Activated CD4-positive, alpha-beta T cell treated with anti-CD3 and anti-CD28 coated beads, Interleukin-2, amount 10 ng/mL, durations not matched to agents 7 days and 5 days (primary cell): ENCODE data around the gene LENG9. TPM values are rescaled to one million over a fixed set of nuclear protein-coding genes. Genes with fewer than 3 reads are reported as not detected.
"Not testable (repeated sequence)": the region's sequence is repeated elsewhere in the genome, so short reads cannot be mapped to it uniquely, and the experiment has no call there.

Experiments used
- CTCF ChIA-PET: fragments of 350-600 bp; sonication (Branson Sonifier 250); formaldehyde crosslinking; loops from one replicate; lab custom pipeline; 2021; ENCODE audit warnings: antibody characterized with exemption; lab: Charles Lee
- POLR2A ChIA-PET: fragments of 350-600 bp; sonication (Branson Sonifier 250); formaldehyde crosslinking; loops from one replicate; lab custom pipeline; 2021; ENCODE audit warnings: antibody characterized with exemption; lab: Charles Lee
- DNase-seq: peaks from one replicate; pipeline ENCODE4 v3.0.0-alpha.2; 2020
- H3K27ac Mint-ChIP-seq: one replicate; pipeline ENCODE4 v1.8.0; 2021; ENCODE audit warnings: mild to moderate bottlenecking, moderate library complexity, mixed read lengths
- H3K27me3 Mint-ChIP-seq: one replicate; pipeline ENCODE4 v1.8.0; 2021; ENCODE audit warnings: mixed read lengths
- H3K36me3 Mint-ChIP-seq: one replicate; pipeline ENCODE4 v1.8.0; 2021; ENCODE audit warnings: low read depth, mixed read lengths
- H3K4me1 Mint-ChIP-seq: one replicate; pipeline ENCODE4 v1.8.0; 2021; ENCODE audit warnings: mixed read lengths
- H3K4me3 Mint-ChIP-seq: one replicate; pipeline ENCODE4 v1.8.0; 2021; ENCODE audit warnings: mild to moderate bottlenecking, moderate library complexity, mixed read lengths
- H3K9me3 Mint-ChIP-seq: one replicate; pipeline ENCODE4 v1.8.0; 2021; ENCODE audit warnings: mixed read lengths
- total RNA-seq, 2 experiments: library from RNA; stranded (reverse); gene quantifications; one replicate each; pipeline ENCODE4 v1.2.3, GENCODE V29; 2021

Gene LENG9
- total RNA-seq, 2 experiments from 2014 or later = 3.8 to 5.4 TPM

DNA sequence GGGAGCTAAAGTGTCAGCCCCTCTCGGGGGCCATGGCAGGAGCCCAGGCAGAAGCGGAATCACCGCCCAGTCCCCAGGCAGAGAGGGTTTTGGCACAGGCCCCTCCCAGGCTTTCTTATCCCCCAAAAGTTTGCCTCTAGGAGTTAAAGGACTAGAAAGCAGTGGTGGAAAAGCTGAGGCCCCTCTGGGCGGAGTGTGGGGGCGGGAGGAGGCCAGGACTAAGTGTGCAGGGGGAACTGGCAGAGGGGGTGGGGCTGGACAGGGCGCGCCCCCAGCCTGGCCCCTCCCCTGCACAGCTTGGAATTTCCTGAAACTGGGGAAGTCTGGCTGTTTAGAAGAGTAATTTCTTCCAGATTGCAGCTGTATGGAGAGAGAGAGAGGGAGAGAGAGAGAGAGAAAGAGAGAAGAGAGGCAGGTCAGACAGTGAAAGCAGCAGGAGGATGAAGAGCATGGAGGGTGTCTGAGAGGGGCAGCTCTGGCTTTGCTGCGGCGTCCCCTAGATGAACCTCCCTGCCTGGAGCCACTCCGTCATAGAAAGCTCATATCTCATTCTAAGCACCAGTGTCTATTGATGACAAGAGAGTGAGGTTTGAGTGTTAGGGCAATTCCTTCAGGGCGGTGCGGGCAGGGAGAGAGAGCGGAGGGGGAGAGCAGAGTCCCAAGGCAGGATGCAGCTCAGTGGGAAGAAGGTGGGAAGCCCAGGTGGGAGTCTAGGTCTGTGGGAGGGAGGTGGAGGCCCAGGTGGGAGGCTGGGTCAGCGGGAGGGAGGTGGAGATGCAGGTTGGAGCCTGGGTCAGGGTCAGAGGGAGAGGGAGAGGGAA lies 9.7 kb upstream of the LENG9 start, which contains the start of gene CDC42EP5:
Gene CDC42EP5 (minus strand): TSS at position 226 of the 821 bp plus-strand sequence. CDS start 7,749 bp downstream, outside the sequence.
- H3K27ac Mint-ChIP-seq = peak within 1 kb of the TSS; percentile 55
- H3K36me3 Mint-ChIP-seq = no peaks in the 10 kb centered on the region
- POLR2A ChIA-PET = no interaction called here
- CTCF ChIA-PET = no interaction called here
- H3K9me3 Mint-ChIP-seq = no peaks in the 10 kb centered on the region
- H3K4me3 Mint-ChIP-seq = no peak within 1 kb of the TSS
- DNase-seq = no peak
- H3K27me3 Mint-ChIP-seq = peaks cover 45% of the 10 kb centered on the region
- peaks cover 4% of the 10 kb centered on the region for H3K4me1 Mint-ChIP-seq

DNA sequence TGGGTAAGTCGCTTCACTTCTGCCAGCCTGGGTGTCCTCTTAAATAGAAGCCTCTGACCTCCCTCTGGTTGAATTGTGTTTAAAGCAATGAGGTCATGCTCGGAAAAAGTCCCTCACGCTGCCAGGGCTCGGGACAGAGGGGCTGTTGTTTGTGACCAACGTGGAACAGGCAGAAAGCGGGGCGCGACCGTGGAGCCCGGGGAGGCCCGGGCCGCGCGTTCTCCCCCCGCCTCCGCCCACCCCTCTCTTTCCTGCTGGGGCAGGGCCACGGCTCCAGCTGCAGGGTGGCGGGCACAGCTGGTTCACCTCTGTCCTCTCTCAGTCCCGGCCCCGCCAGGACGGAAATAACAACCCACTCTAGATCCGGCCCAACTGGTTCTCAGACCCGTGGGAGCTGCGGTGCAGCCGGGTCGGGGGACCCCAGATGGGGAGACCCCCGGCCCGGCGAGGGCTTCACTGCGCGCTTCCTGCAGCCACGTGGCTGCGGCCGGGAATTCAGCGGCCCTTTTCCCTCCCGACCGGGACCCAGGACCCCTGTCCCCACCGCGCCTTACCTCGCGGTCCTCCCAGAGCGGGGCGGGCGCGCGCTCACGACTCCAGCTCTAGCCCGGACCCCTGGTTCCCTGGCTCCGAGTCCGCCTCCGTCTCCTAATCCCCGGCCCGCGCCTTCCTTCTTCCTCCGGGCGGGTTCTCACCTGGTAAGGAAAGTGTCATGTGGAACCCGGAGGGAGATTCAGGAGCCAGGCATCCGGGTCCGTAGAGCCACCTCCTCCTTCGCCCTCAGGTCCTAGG lies 7.6 kb upstream of the LENG9 start:
- Mint-ChIP-seq H3K36me3 (no peaks in the 10 kb centered on the region), H3K27ac (no peak overlapping the region), H3K4me1 (peaks cover 4% of the 10 kb centered on the region), H3K9me3 (no peaks in the 10 kb centered on the region), H3K4me3 (no peak overlapping the region), H3K27me3 (peaks cover 41% of the 10 kb centered on the region)
- POLR2A ChIA-PET = no interaction called here
- CTCF ChIA-PET = no interaction called here
- no peak for DNase-seq

DNA sequence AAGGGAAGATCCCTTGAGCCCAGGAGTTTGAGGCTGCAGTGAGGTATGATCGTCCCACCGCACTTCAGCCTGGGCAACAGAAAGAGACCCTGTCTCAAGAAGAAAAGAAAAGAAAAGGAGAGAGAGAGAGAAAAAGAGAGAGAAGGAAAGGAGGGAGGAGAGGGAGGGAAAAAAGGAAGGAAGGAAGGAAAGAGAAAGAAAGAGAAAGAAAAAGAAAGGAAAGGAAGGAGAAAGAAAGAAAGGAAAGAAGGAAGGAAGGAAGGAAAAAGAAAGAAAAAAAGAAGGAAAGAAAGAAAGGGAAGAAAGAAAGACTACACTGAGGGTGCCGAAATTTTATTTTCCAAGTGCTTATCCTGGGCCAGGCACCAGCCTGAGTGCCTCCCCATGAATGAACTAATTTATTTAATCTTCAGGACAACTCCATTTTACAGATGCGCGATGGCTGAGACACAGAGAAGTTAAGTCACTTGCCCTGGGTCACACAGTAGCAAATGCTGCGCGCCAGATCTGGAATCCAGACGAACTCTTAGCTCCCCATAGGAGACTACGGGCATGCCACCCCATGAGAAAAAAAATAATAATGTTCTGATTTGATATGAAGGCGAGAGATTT lies 6.8 kb upstream of the LENG9 start:
- Mint-ChIP-seq H3K4me1 (peaks cover 9% of the 10 kb centered on the region), H3K27ac (no peak overlapping the region), H3K9me3 (no peaks in the 10 kb centered on the region), H3K4me3 (no peak overlapping the region), H3K27me3 (peaks cover 47% of the 10 kb centered on the region), H3K36me3 (no peaks in the 10 kb centered on the region)
- ChIA-PET CTCF (interaction anchor here (0.6 to 1.2 kb wide), 2 partner anchors 14 to 79 kb away, joined by 3 to 4 read pairs; no protein-coding TSS in a partner anchor), POLR2A (no interaction called here)
- DNase-seq = no peak

DNA sequence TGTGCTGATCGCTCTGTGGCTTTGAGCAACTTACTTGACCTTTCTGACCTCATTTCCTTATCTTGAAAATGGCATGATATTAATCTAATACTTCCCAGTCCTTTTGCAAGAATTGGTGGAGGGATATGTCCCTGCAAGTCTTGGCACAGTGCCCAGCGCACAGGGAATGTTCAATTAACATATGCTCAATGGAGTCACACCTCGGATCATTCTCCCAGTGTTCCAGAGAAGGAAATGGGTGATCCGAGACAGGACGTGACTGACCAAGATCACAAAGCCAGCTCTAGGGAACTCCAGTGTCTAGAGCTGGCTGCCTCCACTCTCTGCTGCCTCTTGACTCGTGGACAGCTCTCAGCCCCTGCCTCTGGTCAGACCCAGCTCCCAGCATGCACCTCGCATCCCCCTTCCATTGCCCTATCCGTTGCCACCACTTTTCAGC lies 5.9 kb upstream of the LENG9 start:
- Mint-ChIP-seq H3K36me3 (no peaks in the 10 kb centered on the region), H3K27me3 (peaks cover 46% of the 10 kb centered on the region), H3K4me1 (peaks cover 12% of the 10 kb centered on the region), H3K27ac (no peak overlapping the region), H3K4me3 (no peak overlapping the region), H3K9me3 (no peaks in the 10 kb centered on the region)
- DNase-seq = no peak
- ChIA-PET POLR2A (interaction anchor here (0.6 kb wide), 1 partner anchor 208 kb away, joined by 4 read pairs; no protein-coding TSS in a partner anchor), CTCF (interaction anchor here (0.6 to 1.2 kb wide), 2 partner anchors 13 to 78 kb away, joined by 3 to 4 read pairs; no protein-coding TSS in a partner anchor)

DNA sequence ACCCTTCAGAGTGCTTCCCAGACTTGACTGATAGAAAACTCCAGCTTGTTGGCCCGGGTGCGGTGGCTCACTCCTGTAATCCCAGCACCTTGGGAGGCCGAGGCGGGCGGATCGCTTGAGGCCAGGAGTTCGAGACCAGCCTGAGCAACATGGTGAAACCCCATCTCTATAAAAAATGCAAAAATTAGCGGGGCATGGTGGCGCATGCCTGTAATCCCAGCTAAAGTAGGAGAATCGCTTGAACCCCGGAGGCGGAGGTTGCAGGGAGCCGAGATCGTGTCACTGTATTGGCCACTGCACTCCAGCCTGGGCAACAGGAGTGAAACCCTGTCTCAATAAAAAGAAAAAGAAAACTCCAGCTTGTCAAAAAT lies 2.5 kb upstream of the LENG9 start:
- DNase-seq, POLR2A ChIA-PET, H3K27ac Mint-ChIP-seq, H3K9me3 Mint-ChIP-seq, H3K36me3 Mint-ChIP-seq, H3K4me3 Mint-ChIP-seq, CTCF ChIA-PET: not testable (repeated sequence)
- peaks cover 29% of the 10 kb centered on the region for H3K4me1 Mint-ChIP-seq
- peaks cover 38% of the 10 kb centered on the region for H3K27me3 Mint-ChIP-seq

DNA sequence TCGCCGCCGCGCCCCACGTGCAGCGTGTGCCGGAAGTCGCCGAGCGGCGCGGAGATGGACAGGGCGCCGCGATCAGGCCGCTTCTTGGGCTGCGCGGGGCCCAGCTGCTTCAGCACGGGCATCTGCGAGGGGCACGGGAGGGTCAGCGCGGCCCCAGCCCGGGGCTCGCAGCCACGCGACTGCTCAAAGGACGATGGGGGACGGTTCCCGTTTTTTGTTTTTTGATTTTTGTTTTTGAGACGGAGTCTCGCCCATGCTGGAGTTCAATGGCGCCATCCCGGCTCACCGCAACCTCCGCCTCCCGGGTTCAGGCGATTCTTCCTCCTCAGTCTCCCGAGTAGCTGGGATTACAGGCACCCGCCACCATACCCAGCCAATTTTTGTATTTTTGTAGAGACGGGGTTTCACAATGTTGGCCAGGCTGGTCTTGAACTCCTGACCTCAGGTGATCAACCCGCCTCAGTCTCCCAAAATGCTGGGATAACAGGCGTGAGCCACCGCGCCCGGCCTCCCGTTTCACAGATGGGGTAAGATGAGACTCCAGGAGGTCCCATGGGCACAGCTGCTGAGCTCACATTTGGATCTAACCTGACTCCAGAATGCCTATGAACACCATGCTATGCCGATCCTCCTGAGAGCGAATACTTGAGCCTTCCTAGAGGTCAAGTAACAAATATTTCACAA lies 2.0 kb upstream of the LENG9 start:
- peaks cover 7% of the 10 kb centered on the region for H3K36me3 Mint-ChIP-seq
- H3K4me1 Mint-ChIP-seq = peaks cover 27% of the 10 kb centered on the region
- no peaks in the 10 kb centered on the region for H3K9me3 Mint-ChIP-seq
- peak overlapping the region; percentile 9 for H3K27ac Mint-ChIP-seq
- H3K4me3 Mint-ChIP-seq = peak overlapping the region; percentile 41
- ChIA-PET POLR2A (no interaction called here), CTCF (interaction anchor here (1.0 kb wide), 1 partner anchor 12 kb away, joined by 3 read pairs; no protein-coding TSS in a partner anchor)
- DNase-seq = no peak
- H3K27me3 Mint-ChIP-seq = peaks cover 34% of the 10 kb centered on the region

DNA sequence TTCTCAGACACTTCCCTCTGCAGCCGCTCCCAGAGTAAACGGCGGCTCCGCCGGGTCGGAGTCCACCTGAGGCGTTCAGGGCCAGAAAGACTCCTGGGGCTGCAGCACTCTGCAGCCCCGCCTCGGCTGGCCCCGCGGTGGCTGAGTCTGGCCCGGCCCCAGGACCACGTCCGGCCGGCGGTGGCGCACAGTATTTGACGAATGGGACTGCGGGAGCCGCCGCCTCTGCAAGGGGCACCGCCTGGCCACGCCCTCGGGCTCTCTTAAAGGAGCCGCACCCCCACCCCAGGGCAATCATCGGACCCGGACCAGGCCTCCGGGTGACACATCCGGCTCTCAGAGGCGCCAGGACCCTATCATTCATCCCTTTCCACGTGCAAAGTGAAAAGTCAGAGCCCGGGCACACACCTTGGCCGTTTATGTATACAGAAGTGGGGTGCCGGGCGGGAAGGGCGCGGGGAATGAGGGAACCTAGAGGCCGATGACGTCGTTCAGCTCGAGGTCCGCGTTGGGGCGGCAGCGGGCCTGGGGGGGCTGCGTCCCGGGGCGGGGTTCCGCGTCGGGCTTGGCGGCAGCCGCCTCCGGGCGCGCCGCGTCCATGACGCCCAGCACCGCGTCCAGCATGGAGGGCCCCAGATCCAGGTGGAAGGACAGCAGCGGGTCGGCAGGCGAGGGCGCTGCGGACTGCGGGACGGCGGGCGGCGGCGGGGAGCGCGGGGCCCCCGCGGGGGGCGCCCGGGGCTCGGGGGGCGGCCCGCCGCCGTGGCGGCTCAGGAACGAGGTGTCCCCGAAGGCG lies 1.2 kb upstream of the LENG9 start:
- H3K4me3 Mint-ChIP-seq = peak overlapping the region; percentile 79
- H3K27me3 Mint-ChIP-seq = peaks cover 27% of the 10 kb centered on the region
- no peaks in the 10 kb centered on the region for H3K9me3 Mint-ChIP-seq
- peaks cover 10% of the 10 kb centered on the region for H3K36me3 Mint-ChIP-seq
- peak; percentile 84 for DNase-seq
- H3K4me1 Mint-ChIP-seq = peaks cover 28% of the 10 kb centered on the region
- ChIA-PET CTCF (interaction anchor here (1.0 kb wide), 1 partner anchor 13 kb away, joined by 3 read pairs; no protein-coding TSS in a partner anchor), POLR2A (no interaction called here)
- H3K27ac Mint-ChIP-seq = peak overlapping the region; percentile 89

DNA sequence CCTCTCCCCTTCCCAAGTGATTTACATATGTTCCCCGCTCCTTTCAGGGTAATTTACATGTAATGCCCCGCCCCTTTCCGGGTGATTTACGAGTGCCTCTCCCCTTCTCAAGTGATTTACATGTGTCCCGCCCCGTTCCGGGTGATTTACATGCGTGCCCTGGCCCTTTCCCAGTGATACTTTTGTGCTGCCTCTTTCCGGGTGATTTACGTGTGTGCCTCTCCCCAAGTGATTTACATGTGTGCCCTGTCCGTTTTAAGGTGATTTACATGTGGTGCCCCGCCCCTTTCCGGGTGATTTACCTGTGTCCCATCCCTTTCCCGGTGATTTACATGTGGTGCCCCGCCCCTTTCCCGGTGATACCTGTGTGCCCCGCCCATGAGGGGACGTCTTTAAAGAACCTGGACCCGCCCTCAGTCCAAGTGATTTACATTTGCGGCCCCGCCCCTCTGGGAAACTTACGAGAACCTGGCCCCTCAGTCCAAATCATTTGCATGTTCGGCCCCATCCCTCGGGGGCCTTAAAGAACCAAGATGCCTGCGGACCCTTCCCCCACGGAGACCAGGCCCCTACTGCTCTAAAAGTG lies 559 bp upstream of the LENG9 start:
- ChIA-PET CTCF (interaction anchor here (0.6 to 1.4 kb wide), 4 partner anchors 11 to 305 kb away, joined by 3 to 5 read pairs (median 4); partner anchors contain the start of gene LENG1), POLR2A (interaction anchor here (1.5 kb wide), 1 partner anchor 15 kb away, joined by 12 read pairs; the partner anchor contains the start of gene LENG8)
- H3K9me3 Mint-ChIP-seq = no peaks in the 10 kb centered on the region
- peaks cover 21% of the 10 kb centered on the region for H3K27me3 Mint-ChIP-seq
- peaks cover 16% of the 10 kb centered on the region for H3K36me3 Mint-ChIP-seq
- peaks cover 32% of the 10 kb centered on the region for H3K4me1 Mint-ChIP-seq
- peak overlapping the region; percentile 79 for H3K4me3 Mint-ChIP-seq
- H3K27ac Mint-ChIP-seq = peak overlapping the region; percentile 89
- peak; percentile 92 for DNase-seq

DNA sequence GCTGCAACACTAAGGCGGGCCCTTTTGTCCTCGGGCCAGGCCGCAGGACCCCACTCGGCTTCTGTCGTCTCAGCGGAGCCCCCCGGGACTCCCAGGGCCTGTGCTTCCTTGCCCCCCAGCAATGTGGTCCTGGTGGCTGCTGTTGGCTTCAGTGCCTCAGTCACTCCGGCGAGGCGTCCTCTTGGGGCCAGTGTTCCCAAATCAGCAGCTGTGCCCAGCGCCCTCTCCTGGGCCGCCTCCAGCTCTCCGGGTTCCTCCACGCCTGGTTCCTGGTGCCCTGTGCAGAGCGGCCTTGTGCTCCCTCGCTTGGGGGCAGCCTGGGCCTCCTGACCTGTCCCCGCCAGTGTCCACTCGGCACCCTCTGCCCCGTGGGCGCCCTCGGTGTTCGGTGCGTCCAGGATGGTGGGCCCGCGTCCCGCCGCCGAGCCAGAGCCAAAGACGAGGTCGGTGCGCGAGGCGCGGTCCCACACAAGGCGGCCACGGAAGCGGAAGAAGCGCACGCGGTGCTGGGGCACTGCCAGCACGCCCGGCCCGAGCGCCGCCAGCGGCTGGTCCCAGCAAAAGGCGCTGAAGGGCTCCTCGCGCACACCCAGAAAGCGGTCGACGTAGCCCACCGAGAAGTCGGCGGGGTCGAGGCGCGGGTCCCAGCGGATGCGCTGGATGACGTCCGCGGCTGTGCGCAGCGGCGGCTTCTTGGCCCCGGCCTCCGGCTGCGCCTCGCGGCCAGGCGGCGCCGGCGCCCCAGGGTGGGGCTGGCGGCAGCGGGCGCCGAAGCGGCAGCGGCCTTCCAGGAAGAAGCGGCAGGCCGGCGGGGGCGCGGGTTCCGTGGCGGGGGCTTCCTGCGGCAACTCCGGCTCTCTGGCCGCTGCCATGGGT lies 685 bp downstream of the LENG9 start:
- Mint-ChIP-seq H3K4me3 (peak overlapping the region; percentile 79), H3K27me3 (peaks cover 10% of the 10 kb centered on the region), H3K4me1 (peaks cover 40% of the 10 kb centered on the region), H3K27ac (peak overlapping the region; percentile 89), H3K36me3 (peaks cover 27% of the 10 kb centered on the region), H3K9me3 (no peaks in the 10 kb centered on the region)
- ChIA-PET CTCF (interaction anchor here (0.6 to 1.9 kb wide), 5 partner anchors 10 to 303 kb away, joined by 3 to 8 read pairs (median 4); partner anchors contain the start of gene LENG1), POLR2A (interaction anchor here (0.7 to 1.5 kb wide), 3 partner anchors 14 to 135 kb away, joined by 3 to 12 read pairs (median 3); partner anchors contain the start of gene LENG8)
- DNase-seq = peak; percentile 73

DNA sequence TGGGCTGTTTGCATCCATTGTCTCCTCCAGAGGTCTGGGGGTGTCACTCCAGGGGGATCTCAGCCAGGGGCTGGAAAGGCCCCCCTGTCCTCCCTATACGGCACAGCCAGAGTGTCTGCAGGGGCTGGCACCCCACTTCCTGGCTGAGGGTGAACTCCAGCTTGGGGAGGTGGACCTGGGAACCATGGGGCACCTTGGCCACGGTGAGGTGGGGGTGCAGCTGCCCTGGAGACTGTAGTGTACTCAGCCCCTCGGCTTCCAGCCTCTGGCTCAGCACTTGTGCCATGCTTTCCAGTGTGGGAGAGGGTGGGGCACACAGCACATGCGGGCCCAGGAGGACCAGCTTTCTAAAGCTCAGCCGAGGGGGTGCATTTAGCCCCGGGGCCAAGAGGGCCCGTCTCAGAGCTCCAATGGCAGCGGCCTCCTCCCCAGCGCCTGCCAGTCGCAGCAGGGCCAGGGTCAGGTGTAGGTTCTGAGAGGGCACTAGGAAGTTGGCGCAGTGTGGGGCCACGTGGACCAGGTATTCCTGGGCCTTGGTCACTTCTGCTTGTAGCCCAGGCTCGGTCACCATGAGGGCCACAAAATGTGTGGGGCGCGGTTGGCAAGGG lies 1.4 kb downstream of the LENG9 start:
- Mint-ChIP-seq H3K36me3 (peaks cover 29% of the 10 kb centered on the region), H3K27me3 (peaks cover 9% of the 10 kb centered on the region), H3K4me3 (peak overlapping the region; percentile 68), H3K27ac (peak overlapping the region; percentile 86), H3K9me3 (no peaks in the 10 kb centered on the region), H3K4me1 (peaks cover 40% of the 10 kb centered on the region)
- ChIA-PET CTCF (interaction anchor here (1.9 kb wide), 1 partner anchor 11 kb away, joined by 8 read pairs; no protein-coding TSS in a partner anchor), POLR2A (interaction anchor here (1.4 kb wide), 1 partner anchor 13 kb away, joined by 3 read pairs; the partner anchor contains the start of gene LENG8)
- DNase-seq = no peak
